GM19468 (cell line): ENCODE measurements around the gene SPATA2L.

Source experiments
- ATAC-seq: cut with Tn5 transposase; IDR thresholded peaks from one replicate; pipeline ENCODE4 v1.9.1; 2021; ENCODE audit warnings: mild to moderate bottlenecking, moderate library complexity, moderate number of reproducible peaks; ENCODE audit not compliant: unreplicated experiment; ENCODE audit errors: extremely low read depth

Gene SPATA2L

DNA sequence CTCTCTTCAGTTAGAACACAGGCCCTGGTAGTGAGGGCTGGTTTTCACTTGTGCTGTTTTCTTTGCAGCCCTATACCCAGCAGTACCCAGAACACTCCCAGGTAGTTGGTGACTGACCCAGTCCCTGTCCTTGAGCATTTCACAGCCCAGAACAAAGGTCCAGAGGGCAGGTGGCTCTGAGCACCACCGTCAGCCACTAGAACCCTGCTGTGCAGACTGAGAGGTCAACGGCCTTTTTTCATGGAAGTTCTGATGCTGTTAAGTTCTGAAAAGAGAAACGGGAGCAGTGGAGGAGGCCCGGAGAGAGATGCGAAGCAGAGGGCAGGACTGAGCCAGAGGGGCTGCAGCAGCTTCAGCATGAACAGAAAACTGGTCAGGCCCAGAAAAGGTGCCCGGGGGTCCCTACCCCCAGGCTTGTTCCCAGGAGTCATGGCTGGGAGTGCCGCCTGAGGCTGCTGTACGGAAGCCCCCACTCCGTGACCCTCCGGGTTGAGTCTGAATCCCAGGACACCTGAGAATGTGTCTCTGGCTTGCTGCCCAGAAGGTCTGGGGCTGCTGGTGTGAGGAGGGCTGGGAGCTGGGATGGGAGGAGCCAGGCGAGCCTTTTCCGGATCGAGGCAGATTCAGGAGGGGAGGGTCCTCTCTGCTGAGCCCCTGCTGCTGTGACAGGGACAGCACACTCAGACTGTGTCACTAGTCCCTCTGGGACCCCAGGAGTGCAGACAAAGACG, 28.5 kb upstream of the SPATA2L start:
- ATAC-seq = no peak

DNA sequence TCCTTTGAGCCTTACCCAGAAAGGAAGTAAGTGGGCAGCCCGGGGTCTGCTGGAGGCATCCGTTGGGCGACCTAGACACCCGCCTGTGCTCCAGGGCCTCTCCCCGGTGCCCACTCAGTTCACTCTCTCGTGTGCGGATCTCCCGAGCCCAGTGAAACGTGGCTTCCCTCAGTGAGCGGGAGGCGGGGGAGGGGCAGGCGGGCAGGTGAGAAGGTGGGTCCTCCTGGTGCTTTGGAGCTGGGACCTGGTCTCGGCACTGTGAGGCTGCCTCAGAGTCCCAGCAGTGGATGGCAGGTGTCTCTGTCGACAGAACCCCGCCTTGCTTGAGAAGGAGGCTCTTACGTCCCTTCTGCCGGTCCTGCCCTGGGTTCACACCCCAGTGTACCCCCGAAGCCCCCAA, 27.8 kb upstream of the SPATA2L start:
- ATAC-seq = no peak

DNA sequence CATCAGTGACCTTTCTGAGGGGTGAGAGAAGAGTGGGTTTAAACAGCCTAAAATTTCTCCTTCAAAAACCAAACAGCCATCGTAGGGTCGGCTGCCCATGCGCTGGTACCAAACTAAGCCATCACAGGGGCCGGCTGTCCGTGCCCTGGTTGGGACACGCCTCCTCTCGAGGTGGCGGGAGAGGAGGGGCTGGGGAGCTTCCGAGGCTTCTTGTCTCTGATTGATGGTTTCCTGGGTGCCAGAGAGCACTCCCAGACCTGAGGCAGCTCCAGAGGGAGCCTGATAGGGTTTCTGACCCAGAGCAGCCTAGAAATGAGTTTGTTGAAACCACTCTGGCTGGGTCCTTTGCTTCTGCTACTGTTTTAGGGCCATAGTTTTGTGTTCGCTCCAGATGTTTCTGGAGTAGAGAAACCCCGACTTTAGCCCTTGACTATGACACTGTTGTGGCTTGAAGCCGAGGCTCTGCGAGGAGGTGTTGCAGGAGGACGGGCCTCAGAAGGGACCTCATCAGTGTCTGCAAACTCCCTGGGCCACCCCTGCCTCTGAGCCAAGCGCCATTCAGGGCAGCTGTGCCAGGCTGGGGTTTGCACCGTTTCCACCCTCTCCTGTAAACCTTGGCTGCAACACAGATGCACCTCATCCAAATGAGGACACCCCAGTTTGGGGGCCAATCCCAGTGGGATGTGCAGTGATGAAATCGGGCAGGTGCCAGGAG, 26.1 kb upstream of the SPATA2L start:
- ATAC-seq = no peak

DNA sequence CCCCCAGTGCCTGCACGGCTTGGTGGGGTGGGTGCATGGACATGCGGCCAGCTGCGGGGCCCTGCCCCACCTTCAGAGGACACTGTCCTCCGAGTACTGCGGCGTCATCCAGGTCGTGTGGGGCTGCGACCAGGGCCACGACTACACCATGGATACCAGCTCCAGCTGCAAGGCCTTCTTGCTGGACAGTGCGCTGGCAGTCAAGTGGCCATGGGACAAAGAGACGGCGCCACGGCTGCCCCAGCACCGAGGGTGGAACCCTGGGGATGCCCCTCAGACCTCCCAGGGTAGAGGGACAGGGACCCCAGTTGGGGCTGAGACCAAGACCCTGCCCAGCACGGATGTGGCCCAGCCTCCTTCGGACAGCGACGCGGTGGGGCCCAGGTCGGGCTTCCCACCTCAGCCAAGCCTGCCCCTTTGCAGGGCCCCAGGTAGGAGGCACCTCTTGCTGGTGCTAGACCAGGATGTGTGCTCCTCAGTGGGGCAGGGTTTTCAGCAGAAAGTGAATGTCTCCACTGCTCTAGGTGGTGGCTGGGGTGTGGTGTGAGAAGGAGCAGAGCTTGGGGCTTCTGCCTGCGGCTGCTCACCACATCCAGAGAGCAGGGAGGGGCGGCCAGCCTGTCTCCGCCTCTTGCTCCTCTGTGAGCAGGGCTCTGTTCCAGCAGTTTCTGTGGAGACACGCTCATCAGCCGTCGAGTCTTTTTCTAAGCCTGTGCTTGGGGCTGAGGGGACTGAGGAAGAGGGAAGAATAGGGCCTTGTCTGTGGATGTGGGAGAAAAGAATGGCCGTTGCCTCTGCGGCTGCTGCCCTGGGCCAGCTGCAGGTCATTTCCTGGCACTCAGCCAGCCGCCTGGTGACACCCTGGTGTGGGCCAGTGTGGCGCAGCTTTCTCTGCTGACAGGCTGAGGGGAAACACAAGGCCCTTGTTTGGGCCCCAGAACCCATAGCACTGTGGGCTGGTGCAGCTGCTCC, 22.1 kb upstream of the SPATA2L start:
- ATAC-seq = no peak

DNA sequence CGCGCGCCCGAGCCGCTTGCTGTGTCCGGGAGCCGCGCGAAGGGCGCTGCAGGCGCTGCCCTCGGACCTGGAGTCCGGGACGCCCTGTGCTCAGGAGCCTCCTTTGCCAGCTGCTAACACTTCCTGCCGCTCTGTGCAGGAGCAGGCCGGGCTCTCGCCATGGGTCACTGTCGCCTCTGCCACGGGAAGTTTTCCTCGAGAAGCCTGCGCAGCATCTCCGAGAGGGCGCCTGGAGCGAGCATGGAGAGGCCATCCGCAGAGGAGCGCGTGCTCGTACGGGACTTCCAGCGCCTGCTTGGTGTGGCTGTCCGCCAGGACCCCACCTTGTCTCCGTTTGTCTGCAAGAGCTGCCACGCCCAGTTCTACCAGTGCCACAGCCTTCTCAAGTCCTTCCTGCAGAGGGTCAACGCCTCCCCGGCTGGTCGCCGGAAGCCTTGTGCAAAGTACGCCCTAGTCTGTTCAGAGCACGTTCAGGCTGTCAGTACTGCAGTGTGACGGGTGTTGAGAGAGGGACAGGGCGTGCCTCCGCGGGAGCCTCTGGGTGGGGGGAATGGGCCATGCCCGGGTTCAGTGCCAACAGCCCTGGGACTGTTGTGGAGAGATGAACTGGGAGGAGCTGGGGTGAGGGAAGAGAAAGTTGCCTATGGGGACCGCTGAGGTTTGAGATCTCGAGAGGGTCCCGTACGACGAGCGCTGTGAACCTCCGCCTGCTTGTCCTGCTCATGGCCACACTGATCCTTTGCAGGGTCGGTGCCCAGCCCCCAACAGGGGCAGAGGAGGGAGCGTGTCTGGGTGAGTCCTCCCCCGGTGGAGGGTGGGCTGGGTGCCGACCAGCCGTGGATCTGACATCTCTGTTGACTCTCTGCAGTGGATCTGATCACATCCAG, 21.1 kb upstream of the SPATA2L start:
- no peak for ATAC-seq

DNA sequence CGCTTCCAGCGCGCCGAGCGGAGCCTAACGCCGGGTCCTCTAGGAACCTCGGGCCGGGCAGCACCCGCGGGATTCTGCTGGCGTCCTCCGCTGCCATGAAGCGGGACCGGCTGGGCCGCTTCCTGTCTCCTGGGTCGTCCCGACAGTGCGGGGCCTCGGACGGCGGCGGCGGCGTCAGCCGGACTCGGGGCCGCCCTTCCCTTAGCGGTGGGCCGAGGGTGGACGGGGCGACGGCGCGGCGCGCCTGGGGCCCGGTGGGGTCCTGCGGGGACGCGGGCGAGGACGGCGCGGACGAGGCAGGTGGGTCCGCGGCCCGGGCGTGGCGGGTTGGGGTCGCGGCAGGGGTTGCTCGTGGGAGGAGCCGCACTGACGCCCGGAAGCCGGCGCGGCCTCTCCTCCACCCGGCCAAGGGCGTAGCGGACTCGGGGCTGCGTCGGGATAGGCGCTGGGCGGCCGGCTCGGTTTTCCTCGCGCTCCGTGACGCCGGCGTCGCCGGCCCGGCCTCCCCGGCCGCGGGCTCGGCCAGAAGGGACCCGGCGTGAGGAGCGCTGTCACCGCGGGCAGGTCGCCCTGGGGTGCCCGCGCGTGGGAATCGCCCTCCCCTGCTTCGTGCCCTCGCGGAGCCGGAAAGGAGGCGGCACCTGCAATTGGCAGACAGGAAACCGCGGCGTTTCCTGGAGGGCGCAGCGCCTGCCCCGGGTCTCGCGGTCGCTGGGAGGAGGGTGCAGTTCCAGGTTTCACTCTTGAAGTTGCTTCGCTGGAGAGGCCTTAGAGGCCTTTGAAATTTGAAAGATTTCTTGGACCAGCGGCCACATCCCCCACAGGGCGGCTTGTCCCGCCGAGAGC, 20.3 kb upstream of the SPATA2L start:
- peak; percentile 23 for ATAC-seq

DNA sequence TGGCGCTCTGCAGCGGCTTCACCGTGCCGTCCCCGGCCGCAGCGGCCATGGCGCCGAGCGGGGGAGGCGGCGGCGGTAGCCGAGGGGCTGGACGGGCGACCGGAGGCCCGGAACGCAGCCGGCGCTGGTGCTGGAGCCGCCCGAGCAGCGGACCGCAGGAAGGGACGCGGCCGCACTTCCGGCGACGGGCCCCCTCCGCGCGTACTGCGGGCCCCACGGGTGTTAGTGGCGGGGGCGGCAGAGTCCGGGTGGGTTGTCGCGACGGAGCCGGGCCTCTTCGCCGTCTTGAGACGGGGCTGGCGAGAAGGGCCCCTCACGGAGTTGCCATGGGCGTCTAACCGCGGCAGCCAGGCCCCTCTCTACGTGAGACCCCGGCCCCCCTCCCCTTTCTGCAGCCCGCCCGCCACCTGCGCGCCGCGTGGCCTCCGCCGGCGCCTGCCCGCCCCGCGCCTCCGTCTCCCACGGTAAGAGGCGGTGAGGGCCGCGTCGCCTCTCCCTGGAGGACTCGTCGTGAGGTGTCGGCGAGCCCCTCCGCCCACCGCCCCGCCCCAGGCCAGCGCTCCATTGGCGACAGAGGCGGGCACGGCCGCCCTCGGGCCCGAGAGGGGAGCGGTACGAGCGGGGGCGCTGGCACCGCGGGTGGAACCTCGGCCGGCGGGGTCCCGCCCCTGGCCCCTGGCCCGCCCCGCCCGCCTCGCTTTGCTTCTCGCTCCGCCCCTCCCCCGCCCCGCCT, 19.5 kb upstream of the SPATA2L start, which contains the start of the genes VPS9D1 and ZNF276:
Gene VPS9D1 (minus strand): TSS at position 86 of the 733 bp plus-strand sequence. CDS start 37 bp downstream, at position 49.
Gene ZNF276 (plus strand): TSS at position 725 of the 733 bp plus-strand sequence. CDS start 104 bp downstream, outside the sequence.
- peak; percentile 29 for ATAC-seq

DNA sequence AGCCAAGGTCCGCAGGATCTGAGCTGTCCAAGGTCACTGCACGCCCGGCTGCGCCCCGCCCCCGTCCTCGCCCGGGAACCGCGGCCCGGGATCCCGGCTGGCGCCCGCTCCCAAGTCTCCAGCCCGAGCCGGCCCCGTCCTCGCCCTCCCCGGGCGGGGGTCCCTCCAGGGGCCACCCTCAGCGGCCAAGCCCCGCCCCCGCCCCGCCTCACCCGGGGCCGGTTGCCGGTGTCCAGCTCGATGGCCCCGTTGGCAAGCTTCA, 19.0 kb upstream of the SPATA2L start:
- ATAC-seq = no peak

DNA sequence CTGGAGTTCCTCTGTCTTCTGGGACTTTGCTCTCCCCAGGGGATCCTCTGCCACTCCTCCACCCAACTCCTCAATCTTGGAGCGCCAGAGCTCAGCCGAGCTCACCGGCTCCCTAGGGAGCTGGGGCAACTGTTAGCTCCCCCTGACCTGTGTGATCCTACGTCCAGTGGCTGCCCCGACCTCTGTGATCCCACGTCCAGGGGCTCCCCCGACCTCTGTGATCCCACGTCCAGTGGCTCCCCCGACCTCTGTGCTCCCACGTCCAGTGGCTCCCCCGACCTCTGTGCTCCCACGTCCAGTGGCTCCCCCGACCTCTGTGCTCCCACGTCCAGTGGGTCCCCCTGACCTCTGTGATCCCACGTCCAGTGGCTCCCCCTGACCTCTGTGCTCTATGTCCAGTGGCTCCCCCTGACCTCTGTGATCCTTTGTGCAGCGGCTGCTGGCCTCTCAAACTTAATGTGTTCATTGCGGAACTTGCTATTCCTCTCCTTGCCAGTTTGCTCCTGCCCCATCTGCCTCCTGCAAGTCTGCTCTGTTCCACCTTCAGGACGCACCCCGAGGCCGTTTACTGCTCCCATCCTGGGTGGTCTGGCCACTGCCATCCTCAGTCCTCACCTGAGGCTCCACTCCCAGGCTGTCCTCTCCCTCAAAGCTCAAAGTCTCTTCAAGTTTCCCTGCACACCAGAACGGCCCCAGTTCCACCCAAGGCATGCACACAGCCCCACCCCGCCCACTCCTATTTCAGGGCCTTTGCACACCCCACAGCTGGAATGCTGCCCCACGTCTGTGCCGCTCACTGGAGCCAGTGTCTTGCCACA, 16.4 kb upstream of the SPATA2L start:
- no peak for ATAC-seq

DNA sequence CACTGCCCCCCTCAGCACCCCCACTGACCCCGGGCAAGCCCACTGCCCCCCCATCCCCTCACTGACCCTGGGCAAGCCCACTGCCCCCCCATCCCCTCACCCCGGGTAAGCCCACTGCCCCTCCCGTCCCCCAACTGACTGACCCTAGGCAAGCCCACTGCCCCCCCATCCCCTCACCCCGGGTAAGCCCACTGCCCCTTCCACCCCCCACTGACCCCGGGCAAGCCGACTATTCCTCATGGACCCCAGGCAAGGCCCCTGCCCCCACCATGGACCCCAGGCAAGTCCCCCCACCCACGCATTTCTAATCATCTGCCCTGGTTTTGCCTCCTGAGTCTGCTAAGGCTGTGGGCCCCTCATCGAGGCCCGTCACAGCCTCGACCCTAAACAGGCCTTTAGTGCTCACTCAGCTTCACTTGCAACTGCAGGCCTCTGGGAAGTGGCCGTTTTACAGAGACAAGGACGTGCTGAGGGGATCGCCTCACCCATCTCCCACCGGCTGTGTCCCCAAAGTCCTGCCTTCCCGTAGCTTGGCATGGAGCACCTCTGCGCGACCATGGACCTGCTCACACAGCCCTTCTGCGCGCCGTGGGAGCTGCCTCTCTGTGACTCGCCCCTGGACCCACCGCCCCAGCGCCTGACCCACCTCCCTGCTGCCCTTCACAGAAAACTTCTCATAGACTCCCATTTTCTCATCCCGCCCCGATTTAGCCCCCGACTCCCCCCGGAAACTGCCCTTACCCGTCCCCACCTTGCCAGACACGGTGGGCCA, 15.6 kb upstream of the SPATA2L start:
- ATAC-seq = no peak

DNA sequence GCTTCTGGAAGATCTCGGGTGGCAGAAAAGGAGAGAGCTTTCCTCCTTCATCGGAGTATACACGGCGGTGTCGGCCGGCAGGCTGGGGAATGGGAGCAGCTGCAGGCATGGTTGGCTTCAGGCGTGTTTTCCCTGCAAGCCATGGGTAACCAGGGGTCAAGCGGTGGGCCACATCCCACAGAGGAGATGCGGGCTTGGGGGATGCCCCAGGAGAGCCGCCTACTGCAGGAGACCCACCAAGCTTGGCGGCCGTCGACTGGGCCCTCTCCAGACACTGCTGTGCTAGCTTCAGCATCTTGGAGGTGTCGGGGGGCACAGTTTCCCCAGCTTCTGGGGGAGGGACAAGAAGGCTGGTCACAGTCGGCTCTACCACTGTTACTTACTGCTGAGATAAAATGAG, 15.0 kb upstream of the SPATA2L start:
- ATAC-seq = no peak

DNA sequence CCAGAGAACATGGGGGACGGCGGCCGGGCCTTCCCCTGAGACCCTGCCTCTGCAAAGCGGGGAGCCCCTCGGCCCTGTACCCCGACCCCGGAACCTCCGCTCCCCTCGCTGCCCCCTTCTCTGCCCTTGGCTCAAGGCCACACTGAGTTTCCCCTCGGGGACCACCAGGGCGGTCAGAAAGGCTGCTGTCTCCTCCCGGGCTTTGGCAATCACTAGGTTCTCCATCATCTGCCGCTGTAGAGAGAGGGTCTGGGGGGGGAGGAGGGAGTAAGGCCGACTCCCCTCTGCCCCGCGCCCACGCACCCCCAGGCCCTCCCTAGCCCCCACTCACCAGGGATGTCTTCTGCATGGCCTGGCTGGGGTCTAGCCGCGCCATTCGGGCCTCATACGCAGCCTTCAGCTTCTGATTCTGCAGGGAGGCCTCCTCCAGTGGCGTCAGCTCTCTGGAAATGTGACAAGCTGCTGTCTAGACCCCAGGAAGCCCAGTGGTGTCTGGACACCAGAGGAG, 10.8 kb upstream of the SPATA2L start:
- ATAC-seq = no peak

DNA sequence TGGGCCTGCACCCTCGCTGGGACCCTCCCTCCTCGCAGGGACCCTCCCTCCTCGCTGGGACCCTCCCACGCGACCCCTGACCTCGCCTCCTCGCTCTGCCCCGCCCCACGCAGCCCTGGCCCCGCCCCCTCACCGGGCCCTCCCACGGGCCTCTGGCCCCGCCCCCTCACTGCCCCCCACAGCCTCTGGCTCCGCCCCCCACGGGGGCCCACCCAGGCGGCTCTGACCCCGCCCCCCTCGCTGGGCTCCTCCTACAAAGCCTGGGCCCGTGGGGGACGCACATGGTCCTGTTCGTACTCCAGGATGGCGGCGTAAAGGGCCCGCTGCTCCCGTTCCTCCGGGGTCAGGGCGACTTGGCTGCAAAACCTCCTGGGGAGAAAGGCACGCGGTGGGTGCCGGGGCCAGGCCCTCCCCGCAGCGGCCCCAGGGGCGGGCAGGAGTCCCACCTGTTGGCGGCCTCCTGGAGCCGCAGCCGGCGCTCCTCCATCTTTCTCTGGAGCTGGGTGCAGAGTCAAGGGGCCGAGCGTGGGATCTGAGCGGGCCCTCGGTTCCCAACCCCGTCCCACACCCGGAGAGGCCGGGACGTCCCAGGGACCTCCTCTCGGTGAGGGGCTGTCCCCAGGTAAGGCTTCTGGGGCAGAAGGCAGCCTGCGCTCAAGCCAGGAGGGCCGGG, 10.2 kb upstream of the SPATA2L start:
- no peak for ATAC-seq

DNA sequence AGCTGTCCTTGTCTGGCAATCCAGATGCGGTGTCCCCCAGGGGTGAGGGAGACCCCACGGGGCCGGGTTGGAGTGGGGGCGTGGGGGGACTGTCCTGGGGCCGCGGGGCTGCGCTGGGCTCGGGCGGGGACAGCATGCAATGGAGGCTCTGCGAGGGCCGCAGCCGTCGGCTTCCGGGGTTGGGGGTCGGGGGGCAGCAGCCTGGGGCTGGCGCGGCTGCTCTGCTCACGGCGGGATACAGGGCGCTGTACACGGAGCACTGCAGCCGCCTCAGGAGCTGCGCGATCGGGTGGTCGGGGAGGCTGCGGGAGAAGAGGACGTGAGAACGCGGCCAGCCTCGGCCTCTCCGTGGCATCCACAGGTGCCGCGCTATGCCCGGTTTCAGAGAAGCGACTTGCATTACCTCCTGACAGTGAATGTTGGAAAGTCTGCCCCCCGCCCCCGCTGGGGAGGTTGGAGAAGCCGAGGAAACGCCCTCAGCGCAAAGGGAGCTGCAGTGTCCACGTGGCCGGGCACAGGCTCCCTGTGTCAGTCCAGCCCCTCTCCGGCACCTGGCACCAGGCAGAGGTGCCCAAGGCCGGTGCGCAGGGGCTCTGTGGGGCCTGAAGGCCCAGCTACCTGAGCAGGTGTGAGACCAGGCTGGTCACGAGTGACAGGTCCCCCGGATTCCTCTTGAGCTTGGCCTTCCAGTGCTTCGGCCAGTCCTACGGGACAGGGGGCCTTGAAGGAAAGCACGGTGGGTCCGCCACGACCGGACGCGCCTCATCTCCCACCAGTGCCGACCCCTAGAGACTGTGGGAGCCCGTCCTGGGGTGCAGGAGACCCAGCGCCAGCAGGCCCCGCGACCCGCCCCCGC, 9.4 kb upstream of the SPATA2L start:
- ATAC-seq = no peak
